K562 (cell line): Measurements from ENCODE around the gene C22orf31. TPM values are rescaled to one million over a fixed set of nuclear protein-coding genes. Genes with fewer than 3 reads are reported as not detected.
"Not testable (repeated sequence)": the region's sequence is repeated elsewhere in the genome, so short reads cannot be mapped to it uniquely, and the experiment has no call there.

ENCODE experiments used
- ATAC-seq: fragments of 200-7000 bp; cut with Tn5 transposase; 3 replicates; pipeline ENCODE4 v1.9.1; 2020; ENCODE audit warnings: moderate library complexity
- BruUV-seq: library from RNA; stranded (reverse); fragments of 400-500 nt; replicated peaks from 2 replicates; lab custom pipeline; 2021; lab: Mats Ljungman, UMichigan
- CTCF ChIA-PET: fragments of 300-600 bp; formaldehyde crosslinking; extraction: SDS; loops from one replicate; lab custom pipeline; 2021; ENCODE audit warnings: low intra/inter-chr PET ratio; lab: Yijun Ruan, JAX
- POLR2A ChIA-PET: fragments of 300-600, 350-650 bp; sonication (Branson Sonifier 250); formaldehyde crosslinking; extraction: SDS; loops from one replicate; lab custom pipeline; 2021; ENCODE audit warnings: antibody characterized with exemption, inconsistent platforms; lab: Yijun Ruan, JAX
- DNase-seq, 4 experiments: peaks; one replicate each; pipeline versions ENCODE4 v3.0.0 to v3.0.0-alpha.2; 2011 to 2018; ENCODE audit warnings: low spot score in 3 of 4, mixed read lengths in 3 of 4; ENCODE audit errors: extremely low read depth in 1 of 4
- FAIRE-seq: peaks from 2 replicates; lab custom pipeline; 2011; peaks lifted over from hg19 to GRCh38; lab: Jason Lieb, UNC
- H2AFZ ChIP-seq: 2 replicates; pipeline ENCODE4 v1.6.0; 2011; ENCODE audit warnings: low read depth, low read length, control low read depth, inconsistent platforms
- H3K27ac ChIP-seq: fragments of 200-600 bp; 3 replicates; pipeline ENCODE4 v1.8.0; 2011; ENCODE audit warnings: low read depth, mild to moderate bottlenecking, control low read depth, inconsistent platforms, low read length, moderate library complexity, mixed read lengths; ENCODE audit errors: extremely low read depth
- H3K27me3 ChIP-seq, 2 experiments: fragments of 300-600 bp in 1 of 2; 2 replicates in 1 of 2; 3 replicates in 1 of 2; pipeline versions ENCODE4 v1.6.0 to v1.8.0; 2011; ENCODE audit warnings: inconsistent platforms in 2 of 2, low read length in 2 of 2, mild to moderate bottlenecking in 1 of 2, mixed read lengths in 1 of 2, moderate library complexity in 1 of 2; ENCODE audit not compliant: control insufficient read depth in 2 of 2, insufficient read depth in 2 of 2
- H3K36me3 ChIP-seq: fragments of 300-600 bp; 3 replicates; pipeline ENCODE4 v1.8.0; 2011; ENCODE audit warnings: mild to moderate bottlenecking, low read length, inconsistent platforms; ENCODE audit not compliant: control insufficient read depth, insufficient read depth
- H3K4me1 ChIP-seq, 2 experiments: fragments of 200-600 bp in 1 of 2; replicated peaks in 1 of 2; 2 replicates in 1 of 2; 3 replicates in 1 of 2; pipeline versions ENCODE4 v1.5.1 to v1.8.0; 2011; ENCODE audit warnings: inconsistent platforms in 2 of 2, low read length in 2 of 2, mild to moderate bottlenecking in 1 of 2, mixed read lengths in 1 of 2, moderate library complexity in 1 of 2; ENCODE audit not compliant: control insufficient read depth in 2 of 2, insufficient read depth in 2 of 2
- H3K4me2 ChIP-seq: 2 replicates; pipeline ENCODE4 v1.6.1; 2011; ENCODE audit warnings: low read length, control low read depth, inconsistent platforms, mixed read lengths; ENCODE audit not compliant: insufficient read depth
- H3K4me3 ChIP-seq: fragments of 200-600 bp; sonication (generic), shearing (Covaris generic); 2 replicates; pipeline ENCODE4 v1.5.1; 2016; ENCODE audit warnings: control low read depth, inconsistent platforms
- H3K79me2 ChIP-seq: fragments of 200-600 bp; 3 replicates; pipeline ENCODE4 v1.8.0; 2011; ENCODE audit warnings: low read length, inconsistent platforms; ENCODE audit not compliant: control insufficient read depth, insufficient read depth
- H3K9ac ChIP-seq, 2 experiments: 2 replicates each; pipeline versions ENCODE4 v1.6.0 to v1.6.1; 2011; ENCODE audit warnings: low read depth in 2 of 2, low read length in 2 of 2, control low read depth in 1 of 2, inconsistent platforms in 1 of 2, mild to moderate bottlenecking in 1 of 2, mixed read lengths in 1 of 2; ENCODE audit not compliant: insufficient read depth in 1 of 2
- H3K9me1 ChIP-seq: one replicate; pipeline ENCODE4 v1.6.0; 2011; ENCODE audit warnings: inconsistent platforms, mild to moderate bottlenecking, low read length, moderate library complexity; ENCODE audit not compliant: control insufficient read depth, insufficient read depth
- H3K9me3 ChIP-seq: replicated peaks from 2 replicates; pipeline ENCODE4 v1.5.1; 2011; ENCODE audit warnings: low read depth, low read length, inconsistent platforms; ENCODE audit not compliant: control insufficient read depth, insufficient read depth
- H4K20me1 ChIP-seq: replicated peaks from 2 replicates; pipeline ENCODE4 v1.6.1; 2011; ENCODE audit warnings: low read length, inconsistent platforms, mixed read lengths; ENCODE audit not compliant: control insufficient read depth, insufficient read depth
- ARID1B ChIP-seq: fragments of 450-650 bp; IDR thresholded peaks from 2 replicates; pipeline ENCODE4 v1.6.1; 2016; ENCODE audit warnings: antibody characterized with exemption, mild to moderate bottlenecking, inconsistent platforms
- CEBPB ChIP-seq: fragments of 450-650 bp; IDR thresholded peaks from 2 replicates; pipeline ENCODE4 v1.6.1; 2016; ENCODE audit warnings: missing genetic modification characterization, missing compliant biosample characterization
- CEBPG ChIP-seq, 3 experiments: fragments of 200-800 bp in 1 of 3; sonication (Bioruptor generic) in 1 of 3; sonication (generic) in 1 of 3; formaldehyde crosslinking in 1 of 3; IDR thresholded peaks in 2 of 3; conservative IDR thresholded peaks in 1 of 3; 2 replicates each; pipeline versions ENCODE4 v1.6.1 to v1.8.0; 2016 to 2022; ENCODE audit warnings: missing compliant biosample characterization in 2 of 3, missing genetic modification characterization in 2 of 3, mild to moderate bottlenecking in 1 of 3, missing genetic modification reagents in 1 of 3
- CTBP1 ChIP-seq: fragments of 450-650 bp; IDR thresholded peaks from 2 replicates; pipeline ENCODE4 v1.6.1; 2016; ENCODE audit warnings: borderline replicate concordance
- ETV6 ChIP-seq, 3 experiments: fragments of 150-350 bp in 1 of 3; sonication (generic) in 1 of 3; formaldehyde crosslinking in 1 of 3; IDR thresholded peaks; 2 replicates each; pipeline versions ENCODE4 v1.6.1 to v1.8.0; 2014 to 2022; ENCODE audit warnings: borderline replicate concordance in 2 of 3, low read depth in 2 of 3, antibody characterized with exemption in 1 of 3, low read length in 1 of 3, mild to moderate bottlenecking in 1 of 3, missing genetic modification reagents in 1 of 3
- GABPA ChIP-seq: fragments of 200-800 bp; sonication (Bioruptor generic); conservative IDR thresholded peaks from 2 replicates; pipeline ENCODE4 v1.6.1; 2016; ENCODE audit warnings: low read depth, missing genetic modification characterization, missing compliant biosample characterization
- GTF2F1 ChIP-seq: IDR thresholded peaks from 2 replicates; pipeline ENCODE4 v1.6.1; 2011; ENCODE audit warnings: low read depth, low read length, improper control_type of control experiment
- PHB2 ChIP-seq: fragments of 450-650 bp; IDR thresholded peaks from 2 replicates; pipeline ENCODE4 v1.6.1; 2017; ENCODE audit warnings: low read depth
- PTRF ChIP-seq: fragments of 450-650 bp; IDR thresholded peaks from 2 replicates; pipeline ENCODE4 v1.6.1; 2016; ENCODE audit warnings: mild to moderate bottlenecking, missing genetic modification characterization, missing compliant biosample characterization
- PTTG1 ChIP-seq: fragments of 450-650 bp; IDR thresholded peaks from 2 replicates; pipeline ENCODE4 v1.6.1; 2016; ENCODE audit warnings: low read depth, mild to moderate bottlenecking, missing genetic modification characterization, missing compliant biosample characterization
- ZNF395 ChIP-seq: fragments of 200-800 bp; sonication (Bioruptor generic); IDR thresholded peaks from 2 replicates; pipeline ENCODE4 v1.6.1; 2017; ENCODE audit warnings: missing genetic modification characterization, missing compliant biosample characterization
- WGBS: fragments of 100-300 bp; shearing (Covaris generic); methylation state at CpG from one replicate; pipeline ENCODE4 v1.1.6; 2016; ENCODE audit warnings: low coverage, mixed read lengths; ENCODE audit not compliant: insufficient coverage; ENCODE audit errors: missing lambda C conversion rate; 5-methylcytosine and 5-hydroxymethylcytosine counted together
- in situ Hi-C: fragments of 300-500 bp; cut with MboI; formaldehyde crosslinking; loops from 4 replicates; pipeline ENCODE4 v1.15.0; 2018; ENCODE audit warnings: inconsistent platforms, mixed read lengths
- intact Hi-C: fragments of 100-400 bp; cut with micrococcal nuclease; formaldehyde crosslinking; loops from 2 replicates; pipeline ENCODE4 v1.14.2; 2022
- polyA plus RNA-seq, 8 experiments: library from polyadenylated mRNA; depleted of rRNA in 4 of 8; stranded (reverse) in 5 of 8; unstranded in 3 of 8; fragments of >200 nt; fragmentation: Nextera tagmentation in 2 of 8; fragmentation: Illumina TruSeq in 1 of 8; extraction: Ambion mirVana in 2 of 8; extraction: Trizol in 1 of 8; gene quantifications; 2 replicates each; pipeline versions ENCODE4 v1.2.1 to v1.2.3, GENCODE V29; 2011 to 2014; ENCODE audit warnings: inconsistent platforms in 1 of 8, missing spikeins in 1 of 8
- total RNA-seq, 7 experiments: library from RNA; depleted of rRNA in 6 of 7; stranded (reverse); fragments of >200 nt in 6 of 7; fragmentation: Illumina TruSeq in 2 of 7; extraction: Trizol in 2 of 7; gene quantifications; 2 replicates each; pipeline versions ENCODE4 v1.2.1 to v1.2.3, GENCODE V29; 2011 to 2021; ENCODE audit warnings: low replicate concordance in 1 of 7

The C22orf31 gene
- total and polyA plus RNA-seq, 9 of the 15 experiments (the other 6 are each of a cell fraction or from before 2014, with no cell fraction given), result not detected

GRCh38 chr22:29083933-29084591 is 22.4 kb upstream of the C22orf31 start (continued):
- TF ChIP-seq ETV6 (IDR thresholded peaks at IDR 0.05; ENCODE audit: borderline replicate concordance in 1 of 2, low read depth in 2 of 2, low read length in 1 of 2) (peak; percentile 49 to 52; a peak in 2 of 4 replicates), ETV6 (CRISPR knock-in tag; IDR thresholded peaks at IDR 0.05; ENCODE audit: borderline replicate concordance) (no peak), CTBP1 (peak; percentile 39; the same call in 1 of the 2 replicates), ARID1B (peak; percentile 56; the same call in 1 of the 2 replicates), PHB2 (no peak), GABPA (peak; percentile 71), GTF2F1 (no peak), ZNF395 (CRISPR knock-in tag) (peak; percentile 80)

GRCh38 chr22:29083576-29083932 is 21.9 kb upstream of the C22orf31 start:
- H3K4me2 ChIP-seq; H3K27me3 ChIP-seq; DNase-seq; H3K36me3 ChIP-seq; FAIRE-seq; intact Hi-C loops; CTCF ChIA-PET; H4K20me1 ChIP-seq; H3K4me3 ChIP-seq; H2AFZ ChIP-seq; H3K9me1 ChIP-seq; BruUV-seq; H3K79me2 ChIP-seq; H3K9me3 ChIP-seq; in situ Hi-C loops; H3K9ac ChIP-seq; ATAC-seq; TF ChIP-seq CEBPG (CRISPR knock-in tag; IDR thresholded peaks at IDR 0.05): not testable (repeated sequence)
- WGBS, result 100% methylated on average over 3 of the region's 7 CpGs
- Histone ChIP-seq H3K4me1 (peaks cover 4 to 32% of the 10 kb centered on the region in 2 experiments; a peak in 4 of 5 replicates), H3K27ac (0 out of 3 replicates have a peak overlapping the region, but pooled peaks have one; percentile 39)
- POLR2A ChIA-PET, result interaction anchor here (0.7 to 0.9 kb wide), 2 partner anchors 8 to 9 kb away, joined by 3 to 5 read pairs; no protein-coding TSS in a partner anchor
- TF ChIP-seq CEBPG (tag; conservative IDR thresholded peaks at IDR 0.05 in 1 of 2, IDR thresholded peaks at IDR 0.05 in 1 of 2) (peak; percentile 6 to 26; a peak in 1 of 4 replicates), PTTG1 (tag) (0 out of 2 replicates have a peak, but pooled peaks have one; percentile 29), CEBPB (tag) (peak; percentile 79), PTRF (peak; percentile 29; the same call in 1 of the 2 replicates)
